ENCODE results near the gene DLG2.

The DLG2 gene

DNA sequence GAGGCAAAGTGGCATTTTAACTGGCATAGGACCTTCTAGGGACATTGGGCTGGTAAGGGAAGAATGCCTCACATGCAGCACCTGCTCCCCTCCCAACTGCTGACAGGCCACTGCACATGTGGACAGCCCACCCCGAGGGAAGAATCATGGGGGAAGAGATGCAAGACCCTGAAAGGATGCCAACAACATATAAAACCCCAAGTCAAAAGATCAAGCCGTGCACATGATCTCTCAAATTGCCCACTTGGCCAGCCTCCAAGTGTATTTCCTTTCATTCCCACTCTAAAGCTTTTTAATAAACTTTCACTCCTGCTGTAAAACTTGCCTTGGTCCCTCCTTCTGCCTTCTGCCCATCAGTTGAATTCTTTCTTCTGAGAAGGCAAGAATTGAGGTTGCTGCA, 1393.1 kb downstream of the DLG2 start:
- no peak for DNase-seq

DNA sequence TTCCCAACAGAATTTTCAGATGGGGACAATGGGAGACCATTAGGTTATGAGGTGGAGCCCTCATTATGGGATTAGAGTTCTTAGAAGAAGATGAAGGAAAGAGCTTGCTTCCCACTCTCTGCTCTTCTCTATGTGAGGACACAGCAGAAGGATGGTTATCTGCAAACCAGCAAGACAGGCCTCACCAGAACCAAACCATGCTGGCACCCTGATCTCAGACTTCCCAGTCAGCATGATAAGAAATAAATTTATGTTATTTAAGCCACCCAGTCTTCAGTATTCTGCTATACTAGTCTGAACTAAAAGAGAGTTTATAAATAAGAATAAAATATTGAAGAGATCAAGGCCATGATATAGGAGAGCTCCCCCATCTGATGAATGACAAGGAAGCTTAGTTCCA, 1394.6 kb downstream of the DLG2 start:
- DNase-seq: no peak

GRCh38 chr11:84230402-84230801, 1396.7 kb downstream of the DLG2 start:
- no peak for DNase-seq

DNA sequence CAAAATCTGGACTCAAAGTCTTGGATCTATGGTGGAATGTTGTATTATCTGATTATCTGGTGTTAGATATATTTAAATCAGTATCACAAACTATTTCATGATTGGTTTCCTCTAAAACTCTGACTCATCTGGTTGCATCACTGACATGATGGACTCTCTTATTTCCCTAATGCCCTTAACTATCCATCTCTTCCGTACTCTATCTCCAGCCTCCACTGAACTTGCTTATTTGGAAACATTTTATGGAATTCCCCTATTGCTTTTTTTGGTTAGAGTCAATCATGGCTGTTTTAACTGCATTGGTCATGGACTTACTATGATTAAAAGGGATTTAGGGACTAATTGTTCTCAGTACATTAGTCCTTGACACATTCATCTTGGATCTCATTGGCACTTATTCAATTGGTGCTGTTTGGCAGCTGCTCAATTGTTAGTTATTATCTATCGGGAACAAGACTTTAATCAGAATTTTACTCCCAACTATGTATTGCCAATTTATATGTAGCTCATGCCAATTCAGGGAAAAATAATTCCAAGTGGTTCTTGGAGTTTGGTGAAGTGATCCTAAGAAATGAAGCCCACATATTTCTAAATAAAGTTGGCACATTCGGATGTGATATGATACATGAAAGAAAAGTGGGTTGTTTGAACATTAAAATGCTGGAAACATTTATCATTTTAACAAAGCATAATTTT, 1399.0 kb downstream of the DLG2 start:
- no peak for DNase-seq

- DNase-seq: no peak
Observed at GRCh38 chr11:84224042-84224441, 1403.1 kb downstream of the DLG2 start.

DNA sequence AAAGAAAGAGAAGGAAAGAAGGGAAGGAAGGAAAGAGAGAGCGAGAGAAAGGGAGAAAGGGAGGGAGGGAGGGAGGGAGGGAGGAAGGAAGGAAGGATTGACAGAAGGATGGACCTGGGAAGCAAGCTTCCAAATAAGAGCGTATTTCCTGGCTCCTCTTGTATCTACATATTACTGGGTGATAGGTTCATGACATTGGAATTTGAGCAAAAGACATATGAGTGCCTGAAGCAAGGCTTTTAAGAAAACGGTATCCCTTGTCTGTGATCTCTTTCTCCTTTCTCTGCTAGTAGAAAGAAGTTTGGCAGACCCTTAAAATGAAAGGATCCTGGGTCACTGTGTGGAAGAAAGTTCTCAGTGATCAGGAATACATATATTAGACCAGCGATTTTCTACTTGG, 1408.8 kb downstream of the DLG2 start:
- DNase-seq: no peak

- DNase-seq: no peak
Observed at GRCh38 chr11:84215672-84216071, 1411.5 kb downstream of the DLG2 start.

DNA sequence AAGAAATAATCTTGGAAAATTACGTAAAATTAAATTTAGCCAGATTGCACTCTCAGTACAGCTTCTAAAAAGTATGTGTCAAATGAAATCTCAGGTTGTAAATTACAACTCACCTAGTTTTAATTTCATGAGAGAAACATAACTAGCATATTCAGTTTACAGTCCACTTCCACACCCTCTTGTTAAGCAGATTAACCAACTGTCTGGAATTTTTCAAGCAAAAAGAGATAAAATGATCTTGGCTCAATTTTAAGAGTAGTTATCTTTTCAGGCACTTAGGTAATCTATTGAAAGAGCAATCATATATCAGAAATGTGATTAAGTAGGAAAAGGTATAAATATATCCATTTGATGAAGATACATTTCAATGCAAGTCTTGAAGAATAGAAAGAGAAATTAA, 1412.6 kb downstream of the DLG2 start:
- no peak for DNase-seq

GRCh38 chr11:84212468-84213390, 1414.4 kb downstream of the DLG2 start:
- DNase-seq: no peak

DNA sequence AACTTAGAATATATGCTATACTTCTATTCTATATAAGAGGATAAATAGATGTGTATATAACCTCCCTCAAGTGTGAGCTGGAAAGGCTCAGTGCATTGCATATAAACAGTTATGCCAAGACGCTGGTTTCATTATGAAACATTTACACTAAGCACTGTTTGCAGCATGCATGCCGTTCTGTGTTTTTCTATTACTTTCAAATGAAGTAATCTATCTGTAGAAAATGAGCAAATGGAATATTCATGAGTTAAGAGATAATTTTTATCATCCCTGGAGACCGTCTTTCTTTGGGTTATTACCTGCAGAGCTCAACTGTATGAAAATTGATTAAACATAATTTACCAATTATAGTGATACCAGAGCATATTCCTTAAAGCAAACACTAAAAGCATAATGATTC, 1415.2 kb downstream of the DLG2 start:
- no peak for DNase-seq

DNA sequence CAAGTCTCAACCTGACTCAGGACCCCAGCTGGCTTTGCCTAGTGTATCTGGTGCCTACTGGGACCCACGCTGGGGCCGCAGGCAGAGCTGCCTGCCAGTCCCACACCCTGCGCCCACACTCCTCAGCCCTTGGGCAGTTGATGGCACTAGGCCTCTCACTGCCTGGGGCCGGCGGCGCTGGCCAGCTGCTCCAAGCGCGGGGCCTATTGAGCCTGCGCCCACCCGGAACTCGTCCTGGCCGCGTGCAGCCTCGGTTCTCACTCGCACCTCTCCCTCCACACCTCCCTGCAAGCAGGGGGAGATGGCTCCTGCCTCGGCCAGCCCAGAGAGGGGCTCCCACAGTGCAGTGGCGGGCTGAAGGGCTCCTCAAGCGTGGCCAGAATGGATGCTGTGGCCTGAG, 1432.4 kb downstream of the DLG2 start:
- DNase-seq: no peak

DNA sequence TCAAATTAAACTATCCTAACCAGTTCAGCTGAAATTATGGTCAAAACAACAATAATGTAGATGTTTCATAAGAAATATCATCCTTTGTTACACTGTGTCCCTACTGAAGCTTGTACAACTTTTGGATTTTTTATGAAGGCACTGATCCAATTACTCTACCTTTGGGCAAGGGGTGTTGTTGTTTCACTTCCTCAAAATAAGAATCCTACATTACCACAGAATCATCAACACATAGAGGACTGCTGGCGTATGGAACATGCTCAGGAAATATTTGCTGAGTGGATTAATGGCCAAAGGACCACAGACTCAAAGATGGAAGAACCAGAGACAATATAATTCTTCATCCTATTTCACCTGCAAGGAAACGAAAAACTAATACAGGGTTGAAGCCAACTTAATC, 1433.4 kb downstream of the DLG2 start:
- DNase-seq: no peak

- no peak for DNase-seq
Observed at GRCh38 chr11:84188521-84188920, 1438.6 kb downstream of the DLG2 start.

DNA sequence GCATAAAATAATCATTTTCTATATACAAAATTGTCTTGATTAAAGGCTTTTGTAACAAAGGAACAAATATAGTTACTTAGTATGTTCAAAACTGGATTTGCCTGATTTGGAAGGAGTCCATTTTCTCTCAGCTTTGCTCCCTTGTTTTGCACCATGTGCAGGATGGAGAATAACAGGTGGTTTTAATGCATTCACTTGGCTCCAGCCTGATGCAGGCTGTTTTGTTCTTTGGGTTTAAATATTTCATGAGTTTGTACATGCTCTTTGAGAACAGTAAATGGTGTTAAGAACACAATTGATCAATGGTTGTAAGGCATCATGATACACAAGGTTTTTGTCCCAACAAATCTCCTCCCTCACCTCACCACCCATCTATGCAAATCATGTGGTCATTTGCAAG, 1454.1 kb downstream of the DLG2 start:
- no peak for DNase-seq

- DNase-seq: no peak
Observed at GRCh38 chr11:84165139-84165538, 1462.0 kb downstream of the DLG2 start.

DNA sequence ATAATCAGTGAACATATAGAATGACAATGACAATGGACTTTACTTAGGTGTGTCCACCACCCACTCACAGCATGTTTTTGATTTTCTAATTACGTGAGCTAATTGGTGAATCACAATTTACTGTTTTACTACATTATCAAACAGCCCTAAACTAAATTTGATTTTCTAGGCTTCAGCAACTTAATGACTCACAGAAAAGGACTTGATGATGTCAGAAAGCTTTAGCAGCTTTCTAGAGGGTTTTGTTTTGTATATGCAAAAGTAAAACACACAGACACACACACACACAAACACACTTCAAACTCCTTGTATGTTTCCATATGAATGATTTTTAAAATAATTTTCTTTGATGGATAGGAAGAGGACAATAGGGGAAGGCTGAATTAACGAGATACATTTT, 1462.4 kb downstream of the DLG2 start:
- DNase-seq: no peak

- no peak for DNase-seq
Observed at GRCh38 chr11:84163116-84163515, 1464.0 kb downstream of the DLG2 start.

GRCh38 chr11:84157639-84158038, 1469.5 kb downstream of the DLG2 start:
- no peak for DNase-seq

- no peak for DNase-seq
Observed at GRCh38 chr11:84146826-84147225, 1480.3 kb downstream of the DLG2 start.

GRCh38 chr11:84145616-84146185, 1481.4 kb downstream of the DLG2 start:
- no peak for DNase-seq

- DNase-seq: no peak
Observed at GRCh38 chr11:84144531-84144930, 1482.6 kb downstream of the DLG2 start.

DNA sequence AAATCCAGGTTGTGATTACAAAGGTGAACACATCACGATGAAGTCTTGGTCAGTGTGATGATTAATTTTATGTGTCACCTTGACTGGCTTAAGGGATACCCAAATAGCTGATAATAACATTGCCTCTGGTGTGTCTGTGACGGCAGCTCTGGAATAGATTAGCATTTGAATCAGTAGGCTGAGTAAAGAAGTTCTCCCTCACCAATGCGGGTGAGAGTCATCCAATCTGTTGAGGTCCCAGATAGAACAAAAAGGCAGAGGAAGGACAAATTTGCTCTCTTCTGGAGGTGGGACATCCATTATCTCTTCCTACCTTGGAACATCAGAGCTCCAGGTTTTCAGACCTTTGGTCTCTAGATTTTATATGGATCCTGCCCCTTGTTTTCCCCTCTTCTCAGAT, 1484.7 kb downstream of the DLG2 start:
- no peak for DNase-seq

GRCh38 chr11:84140386-84141169, 1486.6 kb downstream of the DLG2 start:
- DNase-seq: no peak
